Amniotic epithelial cell (primary cell): Measurements from ENCODE around the gene GID4.

Experiments
- DNase-seq: peaks from one replicate; pipeline ENCODE4 v3.0.0-alpha.2; 2010; ENCODE audit warnings: low read depth

The GID4 gene

DNA sequence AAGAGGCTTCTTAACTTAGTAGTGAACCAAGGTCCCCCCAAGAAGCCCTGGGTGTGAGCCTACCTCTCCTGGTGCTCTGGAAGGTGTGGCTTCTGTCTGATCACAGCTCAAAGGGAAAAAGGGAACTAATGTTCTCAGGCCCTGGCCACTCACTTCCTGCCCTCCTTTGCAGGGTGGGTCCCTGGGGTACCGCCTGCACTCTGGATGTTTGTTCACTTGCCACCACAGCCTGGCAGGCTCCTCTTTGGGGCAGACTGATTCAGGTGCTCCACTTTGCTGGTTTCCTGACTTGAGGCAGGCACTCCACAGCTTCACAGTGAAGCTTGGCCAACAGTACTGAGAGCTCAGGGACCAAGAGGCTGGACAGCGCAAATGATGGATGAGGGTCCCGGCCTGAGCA lies 63.4 kb downstream of the GID4 start:
- DNase-seq, result no peak

DNA sequence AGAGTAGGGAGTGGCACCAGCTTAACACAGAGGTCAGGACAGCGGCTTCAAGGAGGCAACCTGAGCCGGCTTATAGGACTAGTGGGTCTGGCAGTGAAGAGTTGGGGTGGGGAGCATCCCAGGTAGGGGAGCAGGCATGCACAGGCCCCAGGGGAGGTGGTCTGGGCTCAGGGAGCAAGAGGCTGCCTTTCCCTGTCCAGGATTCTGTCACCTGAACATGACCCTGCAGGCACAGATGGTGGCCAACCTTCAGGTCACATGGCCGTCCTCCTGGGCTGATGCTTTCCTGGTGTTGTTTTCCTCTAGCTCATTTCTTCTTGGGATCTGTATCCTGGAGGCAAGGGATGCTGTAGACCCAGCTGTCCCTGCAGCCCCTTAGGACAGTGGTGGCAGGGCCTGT lies 65.8 kb downstream of the GID4 start:
- DNase-seq, result no peak

DNA sequence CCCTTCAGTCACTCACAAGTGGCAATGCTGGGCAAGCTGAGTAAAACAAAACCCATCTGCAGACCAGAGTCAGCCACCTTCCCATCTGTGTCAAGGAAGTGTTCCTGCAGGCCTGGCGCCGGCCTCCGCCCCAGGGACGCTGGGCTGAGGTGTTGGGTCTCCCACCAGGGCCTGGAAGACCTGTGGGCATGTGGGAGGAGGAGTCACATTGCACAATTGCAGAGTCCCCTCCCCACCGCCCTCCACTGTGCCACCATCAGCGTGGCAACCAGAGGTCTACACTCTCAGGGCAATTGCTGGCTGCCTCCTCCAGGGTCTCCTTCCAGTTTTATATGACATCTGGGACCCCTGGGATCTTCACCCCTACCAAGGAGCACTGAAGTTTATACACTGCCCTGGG lies 66.4 kb downstream of the GID4 start:
- no peak for DNase-seq

DNA sequence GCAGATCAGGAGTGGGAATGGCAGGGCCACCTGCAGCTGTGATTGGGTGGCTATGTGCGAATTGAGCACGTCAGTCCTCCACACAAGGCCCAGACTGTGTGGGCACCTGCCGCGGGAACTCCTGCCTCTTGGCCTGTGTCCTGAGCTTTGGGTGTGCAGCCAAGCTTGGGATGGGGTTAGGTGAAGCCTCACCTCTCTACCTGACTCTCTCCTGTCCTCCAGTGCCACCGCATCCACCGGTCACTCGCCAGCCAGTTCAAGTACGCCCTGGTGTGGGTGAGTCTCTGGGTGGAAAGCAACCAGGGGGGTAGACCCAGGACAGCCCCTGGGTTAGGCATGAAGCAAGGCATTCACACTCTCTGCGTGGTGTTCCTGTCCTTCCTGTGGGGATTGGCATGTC lies 67.0 kb downstream of the GID4 start:
- DNase-seq, result no peak

DNA sequence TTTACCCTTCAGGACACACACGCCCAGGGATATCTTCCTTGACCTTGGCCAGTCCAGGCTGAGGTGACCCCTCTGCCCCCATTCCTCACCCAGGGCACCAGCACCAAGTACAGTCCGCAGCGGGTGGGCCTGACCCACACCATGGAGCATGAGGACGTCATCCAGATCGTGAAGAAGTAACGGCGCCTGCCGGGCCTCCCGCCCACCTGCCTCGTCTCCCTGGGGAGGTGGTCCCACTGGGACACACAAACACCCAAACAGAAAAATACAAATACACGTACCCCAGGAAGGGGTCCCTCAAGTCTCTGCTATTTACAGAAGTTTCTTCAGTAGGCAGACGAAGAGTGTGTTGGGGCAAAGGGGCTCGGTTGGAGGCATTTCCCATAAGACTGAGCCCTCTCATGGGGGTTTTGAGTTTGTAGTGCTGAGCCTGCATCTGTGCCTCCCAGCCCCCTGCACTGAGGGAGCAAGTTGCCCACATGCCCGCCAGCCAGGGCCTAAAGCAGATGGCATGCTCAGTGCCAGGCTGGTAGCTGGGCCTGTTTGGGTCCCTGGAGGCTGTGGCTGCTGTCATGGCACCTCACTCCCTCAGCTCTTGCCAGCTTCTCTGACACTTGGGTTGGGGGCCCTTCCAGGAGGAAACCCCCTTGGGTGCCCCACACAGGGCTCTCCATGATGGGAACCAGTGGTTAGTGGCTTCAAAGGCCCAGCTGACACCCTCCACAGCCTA lies 68.0 kb downstream of the GID4 start:
- DNase-seq, result no peak

DNA sequence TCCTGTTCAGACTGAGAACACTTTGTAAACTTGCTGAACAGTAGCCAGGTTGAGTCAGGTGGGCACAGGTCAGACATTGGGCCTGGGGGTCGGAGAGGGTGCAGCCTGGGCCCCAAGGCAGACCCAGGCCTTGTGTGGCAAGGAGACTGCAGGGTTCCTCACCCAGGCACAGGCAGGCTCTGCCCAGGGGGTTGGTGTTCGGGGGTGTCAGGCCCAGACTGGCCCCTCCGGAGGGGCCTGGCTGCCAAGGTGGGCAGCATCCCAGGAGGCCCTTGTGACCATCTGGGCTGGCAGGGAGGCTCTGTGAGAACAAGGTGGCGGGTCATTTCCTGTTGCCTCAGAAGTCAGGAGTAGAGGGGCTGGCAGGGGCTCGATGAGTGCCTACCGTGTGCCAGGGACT lies 68.8 kb downstream of the GID4 start:
- no peak for DNase-seq

DNA sequence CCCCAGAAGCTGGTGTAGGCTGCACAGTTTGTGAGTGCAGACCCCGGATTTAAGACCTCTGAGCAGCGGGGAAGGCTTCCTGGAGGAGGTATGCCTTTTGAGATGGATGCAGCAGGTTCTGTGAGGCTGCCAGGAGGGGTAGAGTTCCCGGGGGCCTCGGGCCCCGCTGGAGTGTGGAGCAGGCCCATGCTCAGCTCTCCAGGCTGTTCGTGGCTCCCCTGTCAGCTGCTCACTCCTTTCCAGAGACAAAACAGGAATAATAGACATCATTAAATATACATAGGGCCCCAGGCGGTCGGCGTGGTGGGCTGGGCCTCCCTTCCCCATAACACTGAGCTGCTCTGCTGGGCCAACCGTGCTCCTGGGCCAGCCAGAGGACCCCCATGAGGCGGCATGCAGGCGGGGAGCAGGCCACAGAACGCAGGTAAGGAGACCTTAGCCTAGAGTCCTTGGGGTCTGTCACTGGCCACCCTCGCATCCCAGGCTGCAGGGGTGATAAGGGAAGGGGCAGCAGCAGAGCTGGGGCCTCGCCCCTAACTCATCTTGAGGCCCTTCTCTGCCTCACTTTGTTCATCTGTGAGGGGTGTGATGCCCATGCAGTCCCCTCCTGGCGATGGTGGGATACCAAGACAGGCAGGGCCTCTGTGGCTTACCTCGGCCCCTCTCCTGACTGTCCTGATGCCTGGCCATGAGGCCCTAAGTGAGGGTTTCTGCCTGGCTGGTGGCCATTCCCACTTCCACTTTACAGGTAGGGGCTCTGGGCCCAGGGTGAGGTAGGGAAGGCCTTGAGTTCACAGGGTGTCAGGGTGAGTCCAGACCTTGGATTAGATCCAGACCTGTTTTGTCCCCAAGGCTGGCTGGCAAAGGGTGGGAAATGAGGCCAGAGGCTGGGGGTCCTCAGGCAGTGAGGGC lies 69.4 kb downstream of the GID4 start, which contains the start of gene MYO15A:
Gene MYO15A, plus strand, starts transcription at position 356 of the 912 bp plus-strand sequence. CDS start 10,045 bp downstream, outside the sequence.
- DNase-seq, result no peak

DNA sequence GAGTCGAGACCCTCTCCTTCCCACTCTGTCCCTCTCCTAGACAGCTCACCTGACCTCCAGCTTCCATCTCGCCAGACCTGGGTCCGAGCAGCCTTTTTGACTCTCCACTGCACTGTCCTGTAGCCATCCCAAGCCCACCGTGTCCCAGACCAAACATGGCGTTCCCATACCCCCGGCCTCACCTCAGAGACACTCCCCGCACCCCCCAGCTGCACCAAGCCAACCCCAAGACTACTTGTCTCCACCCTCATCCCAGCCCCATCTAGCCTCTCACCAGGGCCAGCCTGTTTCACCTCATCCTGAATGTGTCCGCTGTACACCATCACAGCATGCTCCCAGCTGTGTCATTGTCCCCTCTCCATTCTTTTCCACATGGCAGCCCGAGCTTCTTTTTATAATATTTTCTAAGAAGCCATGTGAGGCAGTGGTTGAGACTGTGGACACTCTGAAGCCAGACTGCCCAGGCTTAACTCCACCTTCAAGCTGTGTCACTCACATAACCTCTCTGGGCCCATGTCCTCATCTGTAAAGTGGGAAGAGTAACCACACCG lies 70.8 kb downstream of the GID4 start:
- no peak for DNase-seq

DNA sequence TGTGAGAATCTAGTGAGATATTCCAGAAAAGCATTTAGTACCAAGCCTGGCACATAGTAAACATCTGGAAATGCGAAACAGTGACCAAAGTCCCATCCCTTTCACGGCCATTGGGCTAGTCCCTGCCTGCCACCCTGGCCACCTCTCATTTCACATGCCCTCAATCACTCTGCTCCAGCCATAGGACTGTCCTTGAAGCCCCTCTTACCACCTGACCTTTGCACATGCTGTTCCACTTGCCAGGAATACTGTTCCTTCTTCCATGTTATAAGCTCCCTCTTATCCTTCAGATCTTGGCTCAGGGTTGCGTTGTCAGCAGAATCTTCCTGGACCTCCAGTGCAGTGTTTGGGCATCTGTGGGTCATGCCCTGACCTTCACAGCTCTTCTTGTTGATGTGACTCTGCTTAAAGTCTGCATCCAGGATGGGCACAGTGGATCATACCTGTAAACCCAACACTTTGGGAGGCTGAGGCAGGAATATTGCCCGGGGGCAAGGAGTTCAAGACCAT lies 71.5 kb downstream of the GID4 start:
- DNase-seq, result no peak

DNA sequence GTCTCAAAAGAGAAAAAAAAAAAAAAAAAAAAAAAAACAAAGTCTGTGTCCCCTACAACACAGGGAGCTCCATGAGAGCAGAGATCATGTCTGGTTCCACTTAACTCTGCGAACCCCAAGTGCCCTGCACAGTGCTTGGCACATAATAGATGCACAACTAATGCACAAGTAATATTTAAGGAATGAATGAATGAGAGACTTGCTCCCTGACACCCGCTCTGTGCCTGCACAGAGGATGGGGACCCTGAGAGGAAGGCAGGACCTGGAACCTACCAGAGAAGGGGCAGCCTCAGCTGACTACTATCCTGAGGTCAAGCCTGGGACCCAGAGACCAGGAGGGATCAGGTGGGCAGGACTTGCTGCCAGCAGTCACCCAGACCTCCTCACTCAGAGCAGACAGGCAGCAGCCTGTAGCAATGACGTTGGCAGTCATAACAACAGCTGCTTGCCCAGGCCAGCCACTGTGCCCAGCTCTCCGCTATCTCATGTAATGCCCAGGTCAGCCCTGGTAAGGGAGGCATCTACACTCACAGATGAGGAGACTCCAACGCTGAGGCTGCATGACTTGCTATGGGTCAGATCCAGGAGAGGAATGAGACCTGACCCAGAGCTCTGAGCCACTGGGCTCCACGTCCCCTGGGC lies 72.2 kb downstream of the GID4 start:
- DNase-seq, result no peak

DNA sequence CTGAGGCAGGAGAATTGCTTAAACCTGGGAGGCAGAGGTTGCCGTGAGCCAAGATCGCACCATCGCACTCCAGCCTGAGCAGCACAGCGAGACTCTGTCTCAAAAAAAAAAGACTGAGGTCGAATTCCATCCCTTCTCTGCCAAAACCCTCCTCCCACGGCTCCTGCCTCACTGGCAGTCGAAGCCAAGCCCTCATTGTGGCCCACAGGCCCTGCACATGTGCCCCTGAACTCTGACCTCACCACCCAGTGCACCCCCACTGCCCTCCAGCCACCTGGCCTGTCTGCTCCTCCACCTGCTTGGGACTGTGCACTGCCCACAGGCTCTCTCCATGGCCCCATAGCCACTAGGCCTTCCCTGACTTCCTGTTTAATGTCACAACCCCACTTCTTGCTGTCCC lies 76.3 kb downstream of the GID4 start:
- DNase-seq, result no peak

DNA sequence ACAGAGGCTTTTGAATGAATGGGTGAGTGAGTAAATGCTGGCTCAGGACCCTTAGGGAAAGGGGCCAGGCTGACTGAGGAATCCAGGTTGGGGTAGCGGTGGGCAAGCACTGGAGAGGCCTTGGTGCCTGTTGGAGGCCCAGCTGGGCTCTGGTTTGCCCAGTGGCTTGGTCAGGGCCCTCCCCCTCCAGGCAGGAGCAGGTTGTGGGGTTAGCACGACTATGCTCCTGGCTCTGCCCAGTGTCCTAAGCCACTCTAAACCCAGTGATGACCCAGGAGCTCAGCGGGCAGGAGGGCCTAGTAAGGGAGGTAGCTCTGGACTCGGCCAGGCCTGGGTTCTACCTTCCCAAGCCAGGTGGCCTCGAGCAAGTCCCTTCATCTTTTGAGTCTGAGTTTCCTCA lies 76.9 kb downstream of the GID4 start:
- DNase-seq, result no peak

DNA sequence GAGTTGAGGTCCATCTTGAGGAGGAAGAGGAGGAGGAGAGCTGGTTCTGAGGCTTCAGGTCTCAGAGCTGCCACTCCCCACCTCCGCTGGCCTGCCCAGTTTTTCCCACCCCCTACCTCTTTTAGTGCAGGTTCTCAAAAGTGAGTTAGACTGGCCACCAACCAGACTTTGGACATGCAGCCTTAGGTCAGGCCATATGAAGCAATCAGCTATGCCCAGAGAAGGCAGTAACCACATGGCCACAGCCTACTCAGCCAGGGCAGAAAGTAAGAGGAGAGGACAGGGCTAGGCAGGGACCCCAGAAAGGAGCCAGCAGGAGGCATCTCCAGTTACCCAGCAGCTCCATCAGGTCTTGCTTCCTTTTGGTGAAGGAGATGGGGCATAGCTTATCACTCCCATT lies 78.3 kb downstream of the GID4 start:
- DNase-seq, result peak; percentile 47
